Activated naive CD4-positive, alpha-beta T cell treated with anti-CD3 and anti-CD28 coated beads, Interleukin-2, amount 10 ng/mL, durations not matched to agents 5 hours and 36 hours (primary cell): Measurements from ENCODE around the gene NUDT16L1. TPM values are rescaled to one million over a fixed set of nuclear protein-coding genes. Genes with fewer than 3 reads are reported as not detected.

Source experiments
- microRNA-seq: library from miRNA; unstranded; fragments of <30 nt; microRNA quantifications from one replicate; pipeline ENCODE4 v1.2.0, GENCODE V29; 2022; ENCODE audit warnings: borderline microRNAs expressed, borderline replicate concordance
- total RNA-seq, 2 experiments: library from RNA; stranded (reverse); gene quantifications; one replicate each; pipeline ENCODE4 v1.2.3, GENCODE V29; 2021

NUDT16L1 gene
- 10 to 100 TPM; 31.7 to 32.8 TPM for total RNA-seq

GRCh38 chr16:4693296-4693955, at the start of gene NUDT16L1:
NUDT16L1 (plus strand) TSS chr16:4693562; CDS start chr16:4693727, 165 bp downstream.

DNA sequence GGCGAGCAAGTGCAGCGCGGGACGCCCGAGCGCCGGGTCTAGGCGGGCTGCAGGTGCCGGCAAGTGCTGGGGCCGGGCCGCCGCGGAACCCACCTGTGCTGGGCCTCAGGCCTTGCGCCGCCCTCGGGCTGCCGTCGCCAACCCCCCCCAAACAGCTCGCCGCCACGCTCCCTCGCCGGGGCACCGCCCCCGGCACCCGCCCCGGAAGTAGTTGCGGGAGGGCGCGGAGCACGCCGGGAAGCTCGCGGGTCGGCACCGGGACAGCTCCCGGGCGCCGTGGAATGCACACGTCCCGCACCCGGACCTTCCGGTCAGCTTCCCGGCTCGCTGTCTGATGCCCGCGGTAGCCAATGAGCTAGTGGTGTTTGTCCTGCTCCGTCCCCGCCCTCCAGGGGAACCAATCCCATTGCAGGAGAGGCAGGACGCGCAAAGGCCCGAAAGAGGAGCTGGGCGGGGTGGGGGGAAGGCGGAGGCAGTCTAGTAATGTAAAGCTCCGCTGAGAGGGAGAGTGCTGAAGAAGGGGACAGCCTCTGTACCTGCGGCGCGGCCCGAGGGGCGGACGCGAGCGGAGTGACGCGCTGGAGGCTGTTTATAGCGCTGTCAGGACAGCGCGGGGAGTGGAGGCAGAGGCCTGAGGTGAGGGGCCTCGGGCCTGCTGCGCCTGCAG, 40.8 kb downstream of the NUDT16L1 start, which contains the start of the genes ANKS3 and DNAAF8:
TSS of gene ANKS3 (minus strand) at position 209 of the 667 bp plus-strand sequence. CDS start 4,122 bp downstream, outside the sequence.
TSS of gene DNAAF8 (plus strand) at position 475 of the 667 bp plus-strand sequence. CDS start 1,978 bp downstream, outside the sequence.

Small RNA genes within 50 kb of the gene (microRNA-seq; reads per million reads assigned to microRNA genes)
- gene MIR6769A: not detected

Other genes with a start within 250 kb of the NUDT16L1 start
- gene NMRAL1, start 218.9 kb upstream of the NUDT16L1 start, total RNA-seq: 10 to 100 TPM; 43.8 to 46.6 TPM
- 10 to 100 TPM; 77.6 to 85.4 TPM for gene HMOX2, start 217.2 kb upstream of the NUDT16L1 start, total RNA-seq
- 10 to 100 TPM; 33.2 to 33.6 TPM for gene CDIP1, start 154.8 kb upstream of the NUDT16L1 start, total RNA-seq
- gene C16orf96, start 137.2 kb upstream of the NUDT16L1 start, total RNA-seq: under 1 TPM; 0.25 to 0.39 TPM
- 10 to 100 TPM; 19.1 to 24.8 TPM for gene UBALD1, start 78.7 kb upstream of the NUDT16L1 start, total RNA-seq
- 10 to 100 TPM; 72.8 to 73.6 TPM for gene MGRN1, start 68.7 kb upstream of the NUDT16L1 start, total RNA-seq
- 10 to 100 TPM; 15.0 to 15.6 TPM for gene ANKS3, start 40.7 kb downstream of the NUDT16L1 start, total RNA-seq
- under 1 TPM; 0.28 to 0.31 TPM for gene DNAAF8, start 41.0 kb downstream of the NUDT16L1 start, total RNA-seq
- 10 to 100 TPM; 23.0 to 24.7 TPM for gene ZNF500, start 73.6 kb downstream of the NUDT16L1 start, total RNA-seq
- not detected for gene SEPTIN12, start 94.8 kb downstream of the NUDT16L1 start, total RNA-seq
- gene SMIM22, start 101.8 kb downstream of the NUDT16L1 start, total RNA-seq: not detected
- gene ROGDI, start 109.1 kb downstream of the NUDT16L1 start, total RNA-seq: 10 to 100 TPM in 1 of 2 experiments, 1 to 10 TPM in 1; 7.0 to 10.7 TPM
- 10 to 100 TPM; 84.1 to 92.5 TPM for gene GLYR1, start 153.7 kb downstream of the NUDT16L1 start, total RNA-seq
- 10 to 100 TPM; 36.1 to 37.5 TPM for gene UBN1, start 153.9 kb downstream of the NUDT16L1 start, total RNA-seq
- gene PPL, start 243.6 kb downstream of the NUDT16L1 start, total RNA-seq: not detected